Stimulated activated naive CD8-positive, alpha-beta T cell treated with anti-CD3 and anti-CD28 coated beads, Interleukin-15, Interleukin-2, amounts not matched to agents 100 U/mL and 50 U/mL, for 24 hours (primary cell): ENCODE measurements around the gene VANGL2.
A peak's percentile ranks its signal among the peaks of the same experiment; 100 is the strongest.

Experiments used
- ATAC-seq: fragments of 150-1000 bp; cut with Tn5 transposase; one replicate; pipeline ENCODE4 v1.10.0; 2021
- DNase-seq: peaks from one replicate; pipeline ENCODE4 v3.0.0; 2021

Gene VANGL2

GRCh38 chr1:160405331-160405877, 5.0 kb downstream of the VANGL2 start:
- no peak for ATAC-seq
- DNase-seq, result no peak

- ATAC-seq (no peak), DNase-seq (no peak)
Observed at GRCh38 chr1:160406131-160406968, 6.0 kb downstream of the VANGL2 start.

- ATAC-seq (no peak), DNase-seq (no peak)
Observed at GRCh38 chr1:160407839-160408801, 7.8 kb downstream of the VANGL2 start.

- DNase-seq, result no peak
- ATAC-seq, result no peak
Observed at GRCh38 chr1:160408864-160409263, 8.5 kb downstream of the VANGL2 start.

GRCh38 chr1:160409486-160409885, 9.1 kb downstream of the VANGL2 start:
- DNase-seq (no peak), ATAC-seq (no peak)

GRCh38 chr1:160410406-160411005, 10.1 kb downstream of the VANGL2 start:
- ATAC-seq (no peak), DNase-seq (no peak)

GRCh38 chr1:160411271-160412027, 11.1 kb downstream of the VANGL2 start:
- ATAC-seq, result no peak

GRCh38 chr1:160412028-160412362, 11.6 kb downstream of the VANGL2 start:
- ATAC-seq (no peak), DNase-seq (no peak)

More at GRCh38 chr1:160411271-160412027, 11.1 kb downstream of the VANGL2 start:
- no peak for DNase-seq

GRCh38 chr1:160413716-160414115, 13.4 kb downstream of the VANGL2 start:
- no peak for ATAC-seq
- DNase-seq, result no peak

- ATAC-seq (no peak), DNase-seq (no peak)
Observed at GRCh38 chr1:160414881-160415280, 14.5 kb downstream of the VANGL2 start.

- DNase-seq, result no peak
- no peak for ATAC-seq
Observed at GRCh38 chr1:160415696-160416290, 15.4 kb downstream of the VANGL2 start.

- ATAC-seq, result peak; percentile 28
- DNase-seq, result no peak
Observed at GRCh38 chr1:160416369-160416768, 16.0 kb downstream of the VANGL2 start.

GRCh38 chr1:160418483-160418882, 18.1 kb downstream of the VANGL2 start:
- DNase-seq, result no peak
- ATAC-seq, result no peak

GRCh38 chr1:160419150-160419837, 18.9 kb downstream of the VANGL2 start:
- DNase-seq (no peak), ATAC-seq (no peak)

GRCh38 chr1:160419838-160420169, 19.4 kb downstream of the VANGL2 start:
- ATAC-seq (no peak), DNase-seq (no peak)

- ATAC-seq (no peak), DNase-seq (no peak)
Observed at GRCh38 chr1:160420881-160421842, 20.8 kb downstream of the VANGL2 start.

- ATAC-seq (no peak), DNase-seq (no peak)
Observed at GRCh38 chr1:160421881-160422280, 21.5 kb downstream of the VANGL2 start.

- ATAC-seq, result no peak
- DNase-seq, result no peak
Observed at GRCh38 chr1:160423966-160424365, 23.6 kb downstream of the VANGL2 start.

GRCh38 chr1:160425847-160426246, 25.5 kb downstream of the VANGL2 start:
- ATAC-seq (no peak), DNase-seq (no peak)

GRCh38 chr1:160427625-160428024, 27.3 kb downstream of the VANGL2 start:
- ATAC-seq (peak; percentile 37), DNase-seq (peak; percentile 43)
